Stimulated activated CD8-positive, alpha-beta memory T cell treated with anti-CD3 and anti-CD28 coated beads, Interleukin-15, amount 100 ng/mL, for 48 hours (primary cell): Measurements from ENCODE around the gene FSTL4.
"Not testable (repeated sequence)": the region's sequence is repeated elsewhere in the genome, so short reads cannot be mapped to it uniquely, and the experiment has no call there.

Experiments
- DNase-seq, 2 donors: peaks; one replicate each; pipeline ENCODE4 v3.0.0-alpha.2; 2020; ENCODE audit warnings: low read depth in 2 of 2

Gene FSTL4

GRCh38 chr5:133225671-133226152, 386.6 kb downstream of the FSTL4 start:
- DNase-seq = no peak

- no peak for DNase-seq
Observed at GRCh38 chr5:133222979-133223378, 389.4 kb downstream of the FSTL4 start.

GRCh38 chr5:133222521-133222920, 389.8 kb downstream of the FSTL4 start:
- no peak for DNase-seq

- no peak for DNase-seq
Observed at GRCh38 chr5:133222040-133222439, 390.3 kb downstream of the FSTL4 start.

GRCh38 chr5:133220851-133221674, 391.3 kb downstream of the FSTL4 start:
- DNase-seq = no peak

- DNase-seq = no peak
Observed at GRCh38 chr5:133219296-133219695, 393.0 kb downstream of the FSTL4 start.

GRCh38 chr5:133216138-133216537, 396.2 kb downstream of the FSTL4 start:
- not testable (repeated sequence) for DNase-seq

GRCh38 chr5:133214153-133214820, 398.1 kb downstream of the FSTL4 start:
- no peak for DNase-seq

- DNase-seq = no peak
Observed at GRCh38 chr5:133205649-133206048, 406.7 kb downstream of the FSTL4 start.

- no peak for DNase-seq
Observed at GRCh38 chr5:133205204-133205603, 407.1 kb downstream of the FSTL4 start.

GRCh38 chr5:133203317-133204305, 408.7 kb downstream of the FSTL4 start:
- DNase-seq = no peak

- no peak for DNase-seq
Observed at GRCh38 chr5:133202066-133202665, 410.2 kb downstream of the FSTL4 start.

- no peak for DNase-seq
Observed at GRCh38 chr5:133201310-133201709, 411.0 kb downstream of the FSTL4 start.

- DNase-seq = no peak
Observed at GRCh38 chr5:133200256-133200655, 412.1 kb downstream of the FSTL4 start.

GRCh38 chr5:133199417-133200178, 412.7 kb downstream of the FSTL4 start:
- no peak for DNase-seq

GRCh38 chr5:133198511-133198910, 413.8 kb downstream of the FSTL4 start:
- no peak for DNase-seq

- DNase-seq = no peak
Observed at GRCh38 chr5:133196441-133197085, 415.8 kb downstream of the FSTL4 start.

- DNase-seq = no peak
Observed at GRCh38 chr5:133195250-133195649, 417.1 kb downstream of the FSTL4 start.

- DNase-seq = no peak
Observed at GRCh38 chr5:133193794-133194193, 418.5 kb downstream of the FSTL4 start.

GRCh38 chr5:133192716-133193115, 419.6 kb downstream of the FSTL4 start:
- DNase-seq = no peak
